Lower leg skin (tissue), 4 donors: ENCODE data around the gene PRKCG. TPM values are rescaled to one million over a fixed set of nuclear protein-coding genes. Genes with fewer than 3 reads are reported as not detected.
"Not testable (repeated sequence)": the region's sequence is repeated elsewhere in the genome, so short reads cannot be mapped to it uniquely, and the experiment has no call there.

Source experiments
- DNase-seq, 2 donors: peaks; one replicate each; pipeline ENCODE4 v3.0.0-alpha.2; 2019; ENCODE audit warnings: low spot score in 2 of 2
- H3K4me3 ChIP-seq: fragments of 200-600 bp; sonication (generic); 2 replicates; pipeline ENCODE4 v1.5.1; 2017; ENCODE audit warnings: mild to moderate bottlenecking, low read depth; ENCODE audit not compliant: poor library complexity, severe bottlenecking
- POLR2A ChIP-seq, 2 donors: fragments of 450-650 bp; IDR thresholded peaks; one replicate each; pipeline ENCODE4 v1.6.1; 2016 to 2017; ENCODE audit warnings: antibody characterized with exemption in 2 of 2, mild to moderate bottlenecking in 1 of 2, moderate library complexity in 1 of 2
- WGBS, 2 donors: methylation state at CpG; one replicate each; pipeline ENCODE4 v1.1.5; 2018; 5-methylcytosine and 5-hydroxymethylcytosine counted together
- intact Hi-C: fragments of 100-400 bp; cut with DNase I; formaldehyde crosslinking; loops from one replicate; pipeline ENCODE4 v1.15.0; 2023; ENCODE audit warnings: low total_unique reads
- total RNA-seq, 4 donors: library from RNA; depleted of rRNA; stranded (reverse); fragments of >200 nt; gene quantifications; one replicate each; pipeline ENCODE4 v1.1.0, GENCODE V29; 2016
- TF ChIP-seq, protein P1 (sequence below), 3 donors: fragments of 450-650 bp; IDR thresholded peaks; one replicate each; pipeline ENCODE4 v1.5.1; 2016; ENCODE audit warnings: antibody characterized with exemption in 3 of 3, mild to moderate bottlenecking in 3 of 3, moderate library complexity in 2 of 3

The PRKCG gene
- total RNA-seq, 4 donors from 2014 or later: not detected

DNA sequence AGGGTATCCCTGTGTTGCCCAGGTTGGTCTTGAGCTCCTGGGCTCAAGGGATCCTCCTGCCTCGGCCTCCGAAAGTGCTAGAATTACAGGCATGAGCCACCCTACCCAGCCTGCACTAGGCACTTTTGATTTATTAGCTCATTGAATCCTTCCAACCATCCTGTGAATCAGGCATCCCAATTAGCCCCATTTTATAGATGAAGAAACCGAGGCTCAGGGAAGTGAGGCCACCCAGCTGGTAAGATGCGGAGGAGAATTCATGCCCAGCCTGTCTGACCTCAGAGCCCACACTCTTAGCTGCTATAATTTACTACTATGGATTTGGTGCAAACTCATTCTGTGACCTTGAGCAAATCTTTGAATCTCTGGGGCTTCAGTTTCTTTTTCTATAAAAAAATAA is 62.9 kb downstream of the PRKCG start:
- DNase-seq: no peak
- WGBS, 2 donors: 81 to 88% methylated on average over 4 of the region's 4 CpGs
- TF ChIP-seq, protein P1, sequence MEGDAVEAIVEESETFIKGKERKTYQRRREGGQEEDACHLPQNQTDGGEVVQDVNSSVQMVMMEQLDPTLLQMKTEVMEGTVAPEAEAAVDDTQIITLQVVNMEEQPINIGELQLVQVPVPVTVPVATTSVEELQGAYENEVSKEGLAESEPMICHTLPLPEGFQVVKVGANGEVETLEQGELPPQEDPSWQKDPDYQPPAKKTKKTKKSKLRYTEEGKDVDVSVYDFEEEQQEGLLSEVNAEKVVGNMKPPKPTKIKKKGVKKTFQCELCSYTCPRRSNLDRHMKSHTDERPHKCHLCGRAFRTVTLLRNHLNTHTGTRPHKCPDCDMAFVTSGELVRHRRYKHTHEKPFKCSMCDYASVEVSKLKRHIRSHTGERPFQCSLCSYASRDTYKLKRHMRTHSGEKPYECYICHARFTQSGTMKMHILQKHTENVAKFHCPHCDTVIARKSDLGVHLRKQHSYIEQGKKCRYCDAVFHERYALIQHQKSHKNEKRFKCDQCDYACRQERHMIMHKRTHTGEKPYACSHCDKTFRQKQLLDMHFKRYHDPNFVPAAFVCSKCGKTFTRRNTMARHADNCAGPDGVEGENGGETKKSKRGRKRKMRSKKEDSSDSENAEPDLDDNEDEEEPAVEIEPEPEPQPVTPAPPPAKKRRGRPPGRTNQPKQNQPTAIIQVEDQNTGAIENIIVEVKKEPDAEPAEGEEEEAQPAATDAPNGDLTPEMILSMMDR (IDR thresholded peaks at IDR 0.05): no peak
- TF ChIP-seq POLR2A (IDR thresholded peaks at IDR 0.05): no peak
- intact Hi-C loops: no loop called here
- H3K4me3 ChIP-seq: no peak overlapping the region

DNA sequence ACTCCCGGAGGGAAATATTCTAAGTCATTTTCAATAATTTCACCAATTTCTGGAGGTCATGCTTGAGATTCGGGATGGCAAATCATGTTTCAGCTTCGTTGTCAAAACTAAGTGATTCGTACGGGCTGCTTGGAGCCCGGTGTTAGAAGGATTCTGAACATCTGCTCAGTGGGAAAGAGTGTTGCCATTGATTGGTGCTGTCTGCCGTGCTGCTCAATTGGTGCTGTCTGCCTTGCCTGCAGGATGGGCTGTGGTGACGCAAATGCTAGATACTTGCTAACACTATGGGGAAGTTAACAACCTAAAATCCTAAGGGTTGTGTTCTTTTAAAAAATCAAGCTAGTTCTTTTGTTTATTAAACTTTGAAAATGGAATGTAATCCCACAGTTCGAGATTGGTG is 63.4 kb downstream of the PRKCG start:
- DNase-seq: no peak
- WGBS, 2 donors: 42 to 51% methylated on average over 9 of the region's 9 CpGs
- no peak overlapping the region for H3K4me3 ChIP-seq
- TF ChIP-seq, protein P1 (IDR thresholded peaks at IDR 0.05): no peak
- no peak for TF ChIP-seq POLR2A (IDR thresholded peaks at IDR 0.05)
- intact Hi-C loops: no loop called here

DNA sequence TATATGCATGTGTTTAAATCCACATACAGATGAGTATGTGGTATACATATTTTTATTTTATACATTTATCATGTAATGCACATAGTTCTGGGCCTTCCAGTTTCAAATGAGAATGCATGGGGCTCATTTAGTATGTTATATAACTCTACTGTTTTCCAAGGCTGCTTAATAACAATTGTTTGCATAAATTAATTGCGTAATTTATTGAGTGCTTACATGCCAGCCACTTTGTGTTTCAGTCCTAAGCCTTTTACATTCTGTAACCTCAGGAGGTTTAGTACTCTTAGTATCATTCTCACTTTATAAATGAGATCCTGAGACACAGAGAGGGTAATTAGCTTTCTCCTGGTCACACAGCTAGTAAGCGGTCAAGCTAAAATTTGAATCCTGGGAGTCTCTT is 64.0 kb downstream of the PRKCG start:
- DNase-seq: no peak
- no peak for TF ChIP-seq POLR2A (IDR thresholded peaks at IDR 0.05)
- TF ChIP-seq, protein P1 (IDR thresholded peaks at IDR 0.05): no peak
- WGBS, 2 donors: 93 to 94% methylated on average over 2 of the region's 2 CpGs
- no peak overlapping the region for H3K4me3 ChIP-seq
- intact Hi-C loops: no loop called here

DNA sequence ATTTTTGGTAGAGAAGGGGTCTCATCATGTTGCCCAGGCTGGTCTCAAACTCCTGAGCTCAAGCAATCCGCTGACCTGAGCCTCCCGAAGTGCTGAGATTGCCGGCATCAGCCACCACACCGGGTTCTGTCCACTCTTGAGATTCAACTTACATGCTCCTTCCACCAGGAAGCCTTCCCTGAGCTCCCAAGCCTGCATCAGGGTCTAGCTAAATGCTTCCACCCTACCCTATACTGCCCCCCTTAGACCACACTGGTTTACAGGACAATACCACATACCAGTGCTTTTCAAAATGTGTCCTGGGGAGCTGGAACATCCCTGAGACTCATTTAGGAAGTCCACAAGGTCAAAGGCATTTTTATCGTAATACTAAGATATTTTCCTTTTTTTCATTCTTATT is 65.6 kb downstream of the PRKCG start:
- intact Hi-C loops: no loop called here
- no peak for TF ChIP-seq POLR2A (IDR thresholded peaks at IDR 0.05)
- TF ChIP-seq, protein P1 (IDR thresholded peaks at IDR 0.05): no peak

DNA sequence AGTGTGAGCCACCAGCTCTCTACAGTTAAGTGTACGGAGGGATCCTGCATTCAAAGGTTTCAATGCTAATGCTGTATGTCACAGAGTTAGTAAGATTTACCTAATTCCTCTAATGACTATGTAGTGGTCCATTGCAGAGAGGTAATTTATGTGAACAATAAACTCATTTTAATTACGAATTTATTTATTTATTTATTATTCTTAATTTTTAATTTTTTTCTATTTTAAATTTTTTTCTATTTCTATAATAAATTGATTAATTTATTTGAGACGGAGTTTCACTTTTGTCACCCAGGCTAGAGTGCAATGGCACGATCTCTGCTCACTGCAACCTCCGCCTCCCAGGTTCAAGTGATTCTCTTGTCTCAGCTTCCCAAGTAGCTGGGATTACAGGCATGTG is 66.6 kb downstream of the PRKCG start:
- H3K4me3 ChIP-seq, intact Hi-C loops, DNase-seq: not testable (repeated sequence)
- WGBS, 2 donors: 81 to 89% methylated on average over 5 of the region's 5 CpGs

More for the DNA sequence above, 65.6 kb downstream of the PRKCG start:
- 71 to 73% methylated on average over 5 of the region's 5 CpGs for WGBS, 2 donors
- DNase-seq: no peak
- H3K4me3 ChIP-seq: no peak overlapping the region

DNA sequence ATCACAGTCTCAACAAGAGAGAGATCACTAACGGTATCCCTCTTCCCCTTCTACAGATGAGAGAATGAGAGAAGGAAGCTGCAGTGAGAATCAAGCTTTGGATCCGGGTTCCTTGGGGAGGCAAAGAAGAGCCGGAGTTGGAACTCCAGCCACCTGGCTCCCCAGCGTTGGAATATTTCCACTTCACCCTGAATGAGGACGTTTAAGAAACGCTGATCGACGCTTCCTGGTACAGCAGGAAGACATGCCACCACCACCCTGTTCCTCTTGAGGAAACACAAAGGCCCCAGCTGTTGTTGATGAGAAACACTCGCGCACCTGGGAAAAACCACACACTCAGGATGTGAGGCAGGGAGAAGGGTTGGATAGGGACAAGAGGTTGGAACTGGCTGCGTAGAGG is 69.4 kb downstream of the PRKCG start:
- no peak for DNase-seq
- intact Hi-C loops: no loop called here
- H3K4me3 ChIP-seq: no peak overlapping the region
- TF ChIP-seq, protein P1 (IDR thresholded peaks at IDR 0.05): no peak
- no peak for TF ChIP-seq POLR2A (IDR thresholded peaks at IDR 0.05)
- WGBS, 2 donors: 33 to 40% methylated on average over 11 of the region's 11 CpGs
